ENCODE measurements around the gene PTOV1.

Gene PTOV1

GRCh38 chr19:49845414-49845813 is 5.5 kb upstream of the PTOV1 start:
- TF ChIP-seq, protein P1, sequence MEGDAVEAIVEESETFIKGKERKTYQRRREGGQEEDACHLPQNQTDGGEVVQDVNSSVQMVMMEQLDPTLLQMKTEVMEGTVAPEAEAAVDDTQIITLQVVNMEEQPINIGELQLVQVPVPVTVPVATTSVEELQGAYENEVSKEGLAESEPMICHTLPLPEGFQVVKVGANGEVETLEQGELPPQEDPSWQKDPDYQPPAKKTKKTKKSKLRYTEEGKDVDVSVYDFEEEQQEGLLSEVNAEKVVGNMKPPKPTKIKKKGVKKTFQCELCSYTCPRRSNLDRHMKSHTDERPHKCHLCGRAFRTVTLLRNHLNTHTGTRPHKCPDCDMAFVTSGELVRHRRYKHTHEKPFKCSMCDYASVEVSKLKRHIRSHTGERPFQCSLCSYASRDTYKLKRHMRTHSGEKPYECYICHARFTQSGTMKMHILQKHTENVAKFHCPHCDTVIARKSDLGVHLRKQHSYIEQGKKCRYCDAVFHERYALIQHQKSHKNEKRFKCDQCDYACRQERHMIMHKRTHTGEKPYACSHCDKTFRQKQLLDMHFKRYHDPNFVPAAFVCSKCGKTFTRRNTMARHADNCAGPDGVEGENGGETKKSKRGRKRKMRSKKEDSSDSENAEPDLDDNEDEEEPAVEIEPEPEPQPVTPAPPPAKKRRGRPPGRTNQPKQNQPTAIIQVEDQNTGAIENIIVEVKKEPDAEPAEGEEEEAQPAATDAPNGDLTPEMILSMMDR (IDR thresholded peaks at IDR 0.05; ENCODE audit: extremely low read depth, missing control alignments), result no peak
- no peak for DNase-seq (ENCODE audit: low spot score)

- TF ChIP-seq, protein P1 (IDR thresholded peaks at IDR 0.05; ENCODE audit: extremely low read depth, missing control alignments), result no peak
- no peak for DNase-seq (ENCODE audit: low spot score)
These were observed 4.6 kb upstream of the PTOV1 start for GRCh38 chr19:49846408-49846807.

- no peak for DNase-seq (ENCODE audit: low spot score)
- TF ChIP-seq, protein P1 (IDR thresholded peaks at IDR 0.05; ENCODE audit: extremely low read depth, missing control alignments), result no peak
These were observed 2.9 kb upstream of the PTOV1 start for GRCh38 chr19:49847731-49848696.

DNA sequence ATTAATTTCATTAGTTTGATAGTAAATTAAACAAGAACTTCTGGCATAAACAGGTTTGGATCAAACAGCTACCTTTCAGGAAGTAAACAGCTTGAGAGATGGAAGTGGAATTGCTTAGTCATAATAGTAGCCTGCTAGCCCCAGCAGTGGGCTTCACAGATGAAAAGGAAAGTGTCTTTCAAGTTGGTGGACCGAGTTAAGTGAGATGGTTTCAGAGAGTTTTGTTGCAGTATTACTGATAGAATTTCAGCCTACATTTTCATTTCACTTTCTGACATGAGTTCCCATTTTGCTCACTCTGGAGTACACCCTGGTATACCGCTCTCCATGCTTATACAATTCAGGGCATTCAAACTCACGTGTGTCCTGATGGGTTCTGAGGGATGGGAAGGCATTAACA is 2.0 kb upstream of the PTOV1 start:
- no peak for DNase-seq (ENCODE audit: low spot score)

GRCh38 chr19:49849433-49850220 is 1.3 kb upstream of the PTOV1 start:
- DNase-seq (ENCODE audit: low spot score), result no peak
- TF ChIP-seq, protein P1 (IDR thresholded peaks at IDR 0.05; ENCODE audit: extremely low read depth, missing control alignments), result no peak

More for the DNA sequence above, 2.0 kb upstream of the PTOV1 start:
- TF ChIP-seq, protein P1 (IDR thresholded peaks at IDR 0.05; ENCODE audit: extremely low read depth, missing control alignments), result no peak

- no peak for DNase-seq (ENCODE audit: low spot score)
- TF ChIP-seq, protein P1 (IDR thresholded peaks at IDR 0.05; ENCODE audit: extremely low read depth, missing control alignments), result no peak
These were observed 805 bp upstream of the PTOV1 start for GRCh38 chr19:49850221-49850486.

All from GM20000 (cell line).